ENCODE data around the gene MYO15B. TPM values are rescaled to one million over a fixed set of nuclear protein-coding genes. Genes with fewer than 3 reads are reported as not detected.

MYO15B gene
- total RNA-seq, 4 donors from 2014 or later: 51.5 to 191 (median 73.5) TPM

DNA sequence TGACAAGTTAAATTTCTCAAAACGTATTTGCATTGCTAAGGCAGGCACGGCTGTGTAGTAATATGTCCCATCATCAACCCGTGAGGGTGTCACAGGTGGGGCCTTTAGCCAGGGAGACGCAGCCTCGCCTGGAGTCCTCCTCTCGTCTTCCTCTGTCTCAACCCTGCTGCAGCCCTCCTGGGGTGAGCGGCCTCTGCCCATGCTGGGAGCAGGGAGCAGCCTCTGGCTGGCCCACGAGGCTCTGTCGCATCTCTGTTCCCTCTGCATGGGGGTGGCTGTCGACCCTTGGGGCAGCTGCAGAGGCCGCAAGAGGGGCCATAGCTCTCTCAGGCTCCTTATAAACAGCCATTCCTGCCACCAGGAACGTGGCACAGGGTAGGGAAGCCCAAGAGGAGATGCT lies 44.8 kb downstream of the MYO15B start:
- no peak for TF ChIP-seq CTCF (IDR thresholded peaks at IDR 0.05; ENCODE audit: low read depth)

GRCh38 chr17:75632863-75633485 lies 45.4 kb downstream of the MYO15B start, which contains the start of gene SMIM5:
SMIM5 (plus strand) TSS chr17:75633434; CDS start chr17:75640202, 6,768 bp downstream.
- no peak for TF ChIP-seq CTCF (IDR thresholded peaks at IDR 0.05; ENCODE audit: low read depth)

GRCh38 chr17:75633486-75634375 lies 46.1 kb downstream of the MYO15B start:
- TF ChIP-seq CTCF (IDR thresholded peaks at IDR 0.05; ENCODE audit: low read depth): no peak

DNA sequence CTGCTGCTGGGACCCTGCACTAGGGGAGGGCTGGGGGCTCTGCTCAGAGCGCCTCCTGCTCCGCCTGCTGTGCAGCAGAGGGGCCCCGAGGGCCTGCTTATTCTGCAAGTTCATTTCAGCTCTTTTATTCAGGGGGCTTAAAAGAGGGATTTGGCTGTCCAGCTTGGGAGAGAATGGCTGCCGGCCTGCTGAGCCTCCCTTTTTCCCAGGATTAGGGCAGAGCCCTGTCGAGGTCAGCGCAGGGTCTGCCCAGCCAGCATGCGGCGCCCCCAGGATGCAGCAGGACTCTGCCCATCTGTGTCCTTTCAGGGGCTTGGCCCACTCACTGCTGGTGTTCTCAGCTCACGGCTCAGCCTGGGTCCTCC lies 46.8 kb downstream of the MYO15B start:
- no peak for TF ChIP-seq CTCF (IDR thresholded peaks at IDR 0.05; ENCODE audit: low read depth)

DNA sequence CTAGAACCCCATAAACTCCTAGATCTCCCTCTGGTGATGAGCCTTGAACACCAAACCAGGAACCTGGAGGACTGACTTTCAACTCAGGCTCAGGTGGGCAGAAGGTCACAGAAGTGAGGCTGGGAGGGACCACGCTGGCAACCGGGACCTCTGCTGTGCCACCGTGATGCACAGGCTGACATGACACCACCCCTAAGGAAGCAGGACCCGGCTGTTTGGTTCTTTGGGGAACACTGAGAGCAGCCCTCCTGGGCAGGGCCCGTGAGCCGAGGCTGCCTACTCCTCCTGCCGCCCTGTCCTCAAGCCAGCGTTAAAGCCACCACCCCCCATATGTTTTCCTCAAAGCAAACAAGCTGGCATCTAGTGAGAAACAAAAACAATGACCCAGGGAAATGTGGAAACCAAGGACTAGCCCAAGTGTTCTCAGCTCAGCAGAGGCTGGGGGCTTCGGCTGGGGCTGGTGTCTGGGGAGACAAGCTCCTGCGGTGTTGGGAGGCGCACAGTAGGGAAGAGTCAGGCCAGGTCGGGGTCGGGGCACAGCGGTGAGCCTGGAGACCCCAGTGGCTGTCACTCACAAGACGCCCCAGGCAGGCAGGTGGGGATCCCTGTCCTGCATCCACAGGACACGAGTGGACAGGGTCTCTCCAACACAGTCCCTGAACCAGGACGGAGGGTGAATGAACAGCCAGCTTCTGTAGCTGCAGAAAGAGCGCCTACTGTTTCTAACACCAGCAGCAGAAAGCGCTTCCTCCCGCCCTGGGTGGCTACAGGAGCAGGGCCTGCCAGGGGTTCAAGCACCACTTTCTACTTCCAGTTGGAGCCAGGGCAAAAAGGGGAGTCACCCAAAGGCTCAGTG lies 47.4 kb downstream of the MYO15B start:
- TF ChIP-seq CTCF (IDR thresholded peaks at IDR 0.05; ENCODE audit: low read depth): no peak

- TF ChIP-seq CTCF (IDR thresholded peaks at IDR 0.05; ENCODE audit: low read depth): no peak
Measured at GRCh38 chr17:75635610-75636202, 48.1 kb downstream of the MYO15B start.

All from subcutaneous adipose tissue (tissue), 4 donors.